GM18909 (cell line): Measurements from ENCODE around the gene FBXL4.
"Not testable (repeated sequence)": the region's sequence is repeated elsewhere in the genome, so short reads cannot be mapped to it uniquely, and the experiment has no call there.

Experiments used
- ATAC-seq: cut with Tn5 transposase; IDR thresholded peaks from one replicate; pipeline ENCODE4 v1.9.1; 2021; ENCODE audit warnings: mild to moderate bottlenecking; ENCODE audit not compliant: unreplicated experiment, poor library complexity

FBXL4 gene

DNA sequence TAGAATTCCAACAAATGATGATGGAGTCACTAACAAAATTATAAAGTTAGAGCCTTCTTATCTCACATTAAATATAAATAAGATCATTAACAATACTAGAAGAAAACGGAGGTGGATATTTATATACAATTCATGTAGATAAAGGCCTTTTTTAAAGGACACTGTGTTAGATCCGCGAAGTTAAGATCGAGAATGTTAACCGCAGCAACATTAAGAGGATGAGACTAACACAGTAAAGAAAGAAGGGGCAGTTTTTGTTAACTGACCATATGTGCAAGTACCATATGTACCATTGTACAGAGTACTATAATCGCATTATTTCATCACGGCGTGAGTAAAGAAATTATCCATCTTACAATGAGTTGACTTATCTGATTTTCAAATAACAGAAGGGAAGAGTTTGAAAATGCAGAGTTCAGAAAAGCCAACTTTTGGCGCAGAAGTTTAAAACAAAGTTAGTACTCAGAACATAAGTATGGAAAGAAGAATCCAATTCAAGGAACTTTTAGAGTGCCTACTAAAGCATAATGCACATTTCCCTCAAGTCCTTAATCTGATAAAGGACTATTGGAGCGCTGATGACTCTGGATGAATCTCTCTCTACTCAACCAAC lies 1.4 kb downstream of the FBXL4 start:
- ATAC-seq: no peak

- no peak for ATAC-seq
These were observed 2.2 kb downstream of the FBXL4 start for GRCh38 chr6:98945311-98946115.

DNA sequence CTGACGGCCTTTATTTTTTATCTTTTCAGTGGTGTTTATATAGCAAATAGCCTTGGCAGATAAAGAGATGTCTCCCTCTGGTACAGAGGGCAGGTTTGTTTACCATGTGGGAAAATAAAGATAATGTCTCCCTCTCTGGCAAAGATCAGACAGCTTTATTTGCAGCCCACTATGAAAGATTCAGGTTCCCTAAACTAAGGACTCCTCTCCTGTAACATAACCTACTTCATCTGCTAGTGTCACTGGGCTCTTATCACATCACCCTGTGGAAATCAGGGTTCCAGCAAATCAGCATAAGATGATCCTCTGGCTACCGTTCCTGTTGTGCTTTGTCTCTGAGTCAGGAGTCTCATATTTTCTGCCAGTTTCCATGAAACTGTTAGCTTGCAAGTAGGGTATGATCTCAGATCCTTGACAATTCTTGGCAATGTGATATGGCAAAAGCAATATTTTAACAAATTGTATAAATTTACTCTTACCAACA lies 3.1 kb downstream of the FBXL4 start:
- ATAC-seq: no peak

DNA sequence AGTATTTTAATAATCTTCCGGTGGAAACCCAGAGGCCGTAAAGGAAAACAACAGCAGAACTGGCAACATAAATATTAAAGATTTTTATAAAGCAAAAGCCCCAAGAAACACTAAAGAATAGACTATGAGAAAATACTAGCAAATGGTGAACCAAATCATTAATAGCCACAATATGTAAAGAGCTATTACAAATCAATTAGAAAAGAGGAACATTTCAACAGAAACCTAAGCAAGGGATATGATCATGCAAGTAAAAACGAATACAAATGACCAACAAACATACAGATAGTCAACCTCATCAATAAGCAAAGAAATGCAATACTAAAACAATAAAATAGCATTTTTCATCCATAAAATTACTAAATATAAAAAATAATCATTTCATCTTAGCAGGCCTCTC lies 3.6 kb downstream of the FBXL4 start:
- no peak for ATAC-seq

DNA sequence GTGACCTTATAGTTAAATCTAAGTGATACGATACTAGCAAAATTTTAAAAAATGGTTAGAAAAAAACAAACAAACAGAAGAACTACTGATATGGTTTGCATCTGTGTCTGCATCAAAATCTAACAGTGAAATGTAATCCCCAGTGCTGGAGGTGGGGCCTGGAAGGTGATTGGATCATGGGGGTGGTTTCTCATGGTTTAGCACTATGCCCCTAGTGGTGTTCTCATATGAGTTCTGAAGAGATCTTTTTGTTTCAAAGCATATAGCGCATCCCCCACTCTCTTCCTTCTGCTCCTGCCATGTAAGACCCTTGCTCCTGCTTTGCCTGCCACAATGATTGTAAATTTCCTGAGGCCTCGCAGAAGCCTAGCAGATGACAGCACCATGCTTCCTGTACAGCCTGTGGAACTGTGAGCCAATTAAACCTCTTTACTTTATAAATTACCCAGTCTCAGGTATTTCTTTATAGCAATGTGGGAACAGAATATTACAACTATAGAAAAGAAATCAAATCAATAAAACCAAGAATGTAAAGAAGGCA lies 5.4 kb downstream of the FBXL4 start:
- no peak for ATAC-seq

- no peak for ATAC-seq
These were observed 6.4 kb downstream of the FBXL4 start for GRCh38 chr6:98941319-98941718.

DNA sequence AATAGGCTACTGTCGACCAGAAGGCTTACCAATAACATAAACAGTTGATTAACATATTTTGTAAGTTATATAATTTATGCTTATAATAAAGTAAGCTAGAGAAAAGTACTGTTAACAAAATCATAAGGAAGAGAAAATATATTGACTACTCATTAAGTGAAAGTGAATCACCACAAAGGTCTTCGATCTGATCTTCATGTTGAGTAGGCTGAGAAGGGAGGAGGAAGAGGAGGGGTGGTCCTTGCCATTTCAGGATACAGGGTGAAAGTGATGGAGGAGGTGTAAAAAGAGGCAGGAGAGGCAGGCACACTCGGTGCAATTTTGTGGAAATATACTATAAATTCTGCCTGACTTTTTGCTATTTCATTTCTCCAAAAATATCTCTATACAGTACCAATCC lies 10.4 kb downstream of the FBXL4 start:
- ATAC-seq: no peak

GRCh38 chr6:98932381-98932780 lies 15.4 kb downstream of the FBXL4 start:
- no peak for ATAC-seq

- no peak for ATAC-seq
These were observed 16.1 kb downstream of the FBXL4 start for GRCh38 chr6:98931696-98932095.

- ATAC-seq: peak; percentile 56
These were observed 18.2 kb downstream of the FBXL4 start for GRCh38 chr6:98929498-98930060.

DNA sequence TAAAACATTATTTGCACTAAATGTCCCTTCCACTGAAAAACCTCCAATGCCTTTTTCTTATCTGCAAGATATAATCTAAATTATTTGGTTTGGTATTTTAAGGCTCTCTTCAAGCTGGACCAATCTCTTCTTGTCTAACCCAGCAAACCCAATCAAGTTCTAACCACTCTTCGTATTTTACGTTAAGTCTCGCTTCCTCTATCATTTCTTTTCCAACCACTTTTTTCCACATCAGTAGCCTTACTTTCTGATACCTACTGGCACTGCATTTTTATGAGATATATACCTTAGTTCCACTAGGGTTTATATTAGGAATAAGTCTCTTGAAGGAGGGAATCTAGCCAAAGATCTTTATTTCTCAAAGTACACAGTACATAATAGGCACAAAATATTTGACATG lies 19.1 kb downstream of the FBXL4 start:
- ATAC-seq: no peak

DNA sequence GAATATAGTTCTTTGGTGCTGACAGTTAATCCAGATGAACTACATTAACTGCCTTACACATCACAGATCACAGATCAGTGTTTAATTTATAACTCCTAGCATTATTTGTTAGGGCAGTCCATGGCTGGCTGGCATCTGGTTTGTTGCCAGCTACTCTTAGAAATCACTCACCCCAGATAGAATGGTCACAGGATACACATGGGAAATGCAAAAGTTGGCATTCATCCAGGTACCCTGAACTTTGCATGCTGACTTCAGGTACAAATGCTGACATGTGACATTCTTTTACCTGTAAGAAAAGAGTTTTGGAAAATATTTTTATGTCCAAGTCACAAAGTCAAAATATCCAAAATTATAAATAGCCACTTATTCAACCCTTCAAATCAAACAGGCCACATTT lies 20.2 kb downstream of the FBXL4 start:
- ATAC-seq: no peak

DNA sequence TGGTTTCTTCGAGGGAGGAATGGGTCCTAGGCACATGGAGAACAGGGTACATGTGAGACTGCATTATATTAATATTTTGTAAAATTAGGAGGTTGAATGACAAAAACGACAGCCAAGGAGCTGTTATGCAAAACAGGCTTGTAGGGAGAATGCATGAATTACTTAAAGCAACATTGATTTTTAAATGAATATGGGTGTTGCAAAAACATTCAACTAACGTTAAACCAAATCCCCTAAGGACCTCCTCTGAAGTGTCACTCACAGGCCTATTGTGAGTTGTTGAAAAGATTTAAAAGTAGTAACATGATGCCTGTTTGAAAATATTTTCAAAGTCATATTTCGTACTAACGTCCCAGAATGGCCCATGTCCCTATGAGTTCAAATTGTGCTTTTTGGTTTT lies 21.9 kb downstream of the FBXL4 start:
- ATAC-seq: no peak

DNA sequence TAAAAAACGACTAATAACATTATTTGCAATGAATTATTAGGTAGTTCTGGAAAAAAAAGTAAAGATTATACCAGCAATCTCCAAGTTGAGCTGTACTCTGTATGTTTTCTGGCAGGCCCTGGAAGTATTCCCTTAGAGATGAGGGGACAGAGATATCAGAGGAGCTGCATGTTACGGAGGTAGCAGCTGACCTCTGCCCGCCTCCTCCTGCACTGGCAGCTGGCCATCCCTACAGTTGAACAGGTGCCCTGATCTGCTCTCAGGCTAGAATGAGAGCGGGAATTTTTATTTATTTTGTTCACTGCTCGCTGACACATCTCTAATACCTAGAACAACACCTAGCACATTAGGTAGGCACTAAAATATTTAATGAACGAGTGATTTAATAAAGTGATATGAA lies 23.1 kb downstream of the FBXL4 start:
- ATAC-seq: no peak

DNA sequence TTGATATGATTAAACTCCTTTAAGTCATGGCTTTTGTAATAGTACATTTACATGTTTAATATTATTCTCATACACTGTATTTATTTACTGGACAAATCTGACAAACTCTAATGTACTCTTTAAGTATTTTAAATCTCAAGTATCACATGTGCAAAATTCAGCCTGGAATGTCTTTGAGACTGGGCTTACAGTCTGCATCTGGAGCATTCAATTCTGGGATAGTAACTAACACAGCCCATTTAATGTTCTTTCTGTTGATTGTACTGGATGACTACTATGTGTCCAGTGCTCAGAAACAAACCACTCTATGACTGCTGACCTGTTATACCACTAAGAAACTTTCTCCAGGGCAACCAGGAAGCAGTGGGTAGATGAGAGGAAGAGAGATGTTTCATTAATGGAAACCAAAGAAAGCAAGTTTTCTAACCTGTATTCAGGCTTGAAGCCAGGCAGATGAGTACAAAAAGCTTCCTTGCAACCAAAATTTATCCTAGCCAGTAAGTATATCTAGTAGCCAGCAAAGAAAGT lies 26.8 kb downstream of the FBXL4 start:
- ATAC-seq: peak; percentile 95

DNA sequence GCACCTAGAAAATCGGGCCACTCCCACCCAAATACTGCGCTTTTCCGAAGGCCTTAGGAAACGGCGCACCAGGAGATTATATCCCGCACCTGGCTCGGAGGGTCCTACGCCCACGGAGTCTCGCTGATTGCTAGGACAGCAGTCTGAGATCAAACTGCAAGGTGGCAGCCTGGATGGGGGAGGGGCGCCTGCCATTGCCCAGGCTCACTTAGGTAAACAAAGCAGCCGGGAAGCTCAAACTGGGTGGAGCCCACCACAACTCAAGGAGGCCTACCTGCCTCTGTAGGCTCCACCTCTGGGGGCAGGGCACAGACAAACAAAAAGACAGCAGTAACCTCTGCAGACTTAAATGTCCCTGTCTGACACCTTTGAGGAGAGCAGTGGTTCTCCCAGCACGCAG lies 36.8 kb downstream of the FBXL4 start:
- ATAC-seq: not testable (repeated sequence)

GRCh38 chr6:98909236-98909635 lies 38.5 kb downstream of the FBXL4 start:
- ATAC-seq: no peak

GRCh38 chr6:98906342-98906741 lies 41.4 kb downstream of the FBXL4 start:
- ATAC-seq: not testable (repeated sequence)

- no peak for ATAC-seq
These were observed 42.0 kb downstream of the FBXL4 start for GRCh38 chr6:98905759-98906158.

GRCh38 chr6:98904096-98904495 lies 43.6 kb downstream of the FBXL4 start:
- ATAC-seq: no peak

GRCh38 chr6:98900706-98901105 lies 47.0 kb downstream of the FBXL4 start:
- ATAC-seq: no peak
